HEK293 (cell line): ENCODE measurements around the gene MACROD1.

ENCODE experiments used
- KLF10 ChIP-seq: fragments of 450-650 bp; IDR thresholded peaks from 2 replicates; pipeline ENCODE4 v1.5.1; 2018; ENCODE audit warnings: missing biosample characterization, mild to moderate bottlenecking, missing genetic modification characterization
- MEIS1 ChIP-seq: sonication (generic); formaldehyde crosslinking; IDR thresholded peaks from 2 replicates; pipeline ENCODE4 v1.8.1; 2022; ENCODE audit warnings: missing genetic modification reagents, mild to moderate bottlenecking, borderline replicate concordance
- SCRT2 ChIP-seq: fragments of 450-650 bp; formaldehyde crosslinking; IDR thresholded peaks from 2 replicates; pipeline ENCODE4 v1.5.1; 2016; ENCODE audit warnings: missing biosample characterization, missing genetic modification characterization
- ZBTB1 ChIP-seq: fragments of 450-650 bp; formaldehyde crosslinking; IDR thresholded peaks from 2 replicates; pipeline ENCODE4 v1.5.1; 2016; ENCODE audit warnings: missing biosample characterization, missing genetic modification characterization
- ZNF311 ChIP-seq: fragments of 450-650 bp; formaldehyde crosslinking; IDR thresholded peaks from 2 replicates; pipeline ENCODE4 v1.5.1; 2017; ENCODE audit warnings: missing biosample characterization, missing genetic modification characterization, borderline replicate concordance
- ZNF394 ChIP-seq: fragments of 450-650 bp; formaldehyde crosslinking; IDR thresholded peaks from 2 replicates; pipeline ENCODE4 v1.5.1; 2016; ENCODE audit warnings: missing biosample characterization, missing genetic modification characterization, mild to moderate bottlenecking, moderate library complexity, borderline replicate concordance
- ZNF501 ChIP-seq: fragments of 450-650 bp; formaldehyde crosslinking; IDR thresholded peaks from 2 replicates; pipeline ENCODE4 v1.5.1; 2016; ENCODE audit warnings: missing biosample characterization, missing genetic modification characterization
- ZNF548 ChIP-seq: fragments of 450-650 bp; formaldehyde crosslinking; IDR thresholded peaks from 2 replicates; pipeline ENCODE4 v1.5.1; 2016; ENCODE audit warnings: missing biosample characterization, missing genetic modification characterization
- TF ChIP-seq, protein P1 (sequence below): fragments of 450-650 bp; formaldehyde crosslinking; IDR thresholded peaks from 2 replicates; pipeline ENCODE4 v1.5.1; 2016; ENCODE audit warnings: missing biosample characterization, missing genetic modification characterization
- TF ChIP-seq, protein P2 (sequence below): fragments of 450-650 bp; formaldehyde crosslinking; IDR thresholded peaks from 2 replicates; pipeline ENCODE4 v1.5.1; 2016; ENCODE audit warnings: missing biosample characterization, missing genetic modification characterization

DNA sequence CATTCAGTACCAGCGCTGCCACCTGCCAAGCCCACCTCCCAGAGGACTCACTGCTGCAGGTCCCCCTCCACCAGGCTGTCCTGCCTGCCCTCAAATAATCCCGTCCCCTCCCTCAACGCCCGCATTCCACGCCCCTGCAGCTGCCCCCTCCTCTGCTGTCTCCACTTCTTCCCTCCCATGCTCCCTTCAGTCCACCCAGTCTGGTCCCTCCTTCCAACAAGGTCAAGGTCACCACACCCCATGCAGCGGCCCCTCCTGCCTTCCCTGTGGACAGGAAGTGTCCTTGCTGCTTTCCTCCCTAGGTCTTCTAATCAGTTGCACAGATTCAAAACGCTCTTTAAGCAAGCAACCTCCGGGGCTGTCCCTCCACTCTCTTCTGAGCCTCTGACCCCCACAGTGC lies 12.1 kb downstream of the MACROD1 start:
- no peak for TF ChIP-seq ZNF548 (tag by site-specific recombination)
- TF ChIP-seq, protein P1, sequence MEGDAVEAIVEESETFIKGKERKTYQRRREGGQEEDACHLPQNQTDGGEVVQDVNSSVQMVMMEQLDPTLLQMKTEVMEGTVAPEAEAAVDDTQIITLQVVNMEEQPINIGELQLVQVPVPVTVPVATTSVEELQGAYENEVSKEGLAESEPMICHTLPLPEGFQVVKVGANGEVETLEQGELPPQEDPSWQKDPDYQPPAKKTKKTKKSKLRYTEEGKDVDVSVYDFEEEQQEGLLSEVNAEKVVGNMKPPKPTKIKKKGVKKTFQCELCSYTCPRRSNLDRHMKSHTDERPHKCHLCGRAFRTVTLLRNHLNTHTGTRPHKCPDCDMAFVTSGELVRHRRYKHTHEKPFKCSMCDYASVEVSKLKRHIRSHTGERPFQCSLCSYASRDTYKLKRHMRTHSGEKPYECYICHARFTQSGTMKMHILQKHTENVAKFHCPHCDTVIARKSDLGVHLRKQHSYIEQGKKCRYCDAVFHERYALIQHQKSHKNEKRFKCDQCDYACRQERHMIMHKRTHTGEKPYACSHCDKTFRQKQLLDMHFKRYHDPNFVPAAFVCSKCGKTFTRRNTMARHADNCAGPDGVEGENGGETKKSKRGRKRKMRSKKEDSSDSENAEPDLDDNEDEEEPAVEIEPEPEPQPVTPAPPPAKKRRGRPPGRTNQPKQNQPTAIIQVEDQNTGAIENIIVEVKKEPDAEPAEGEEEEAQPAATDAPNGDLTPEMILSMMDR (tag by site-specific recombination): no peak
- TF ChIP-seq KLF10 (tag by site-specific recombination): no peak
- no peak for TF ChIP-seq MEIS1 (CRISPR knock-in tag)
- TF ChIP-seq, protein P2, sequence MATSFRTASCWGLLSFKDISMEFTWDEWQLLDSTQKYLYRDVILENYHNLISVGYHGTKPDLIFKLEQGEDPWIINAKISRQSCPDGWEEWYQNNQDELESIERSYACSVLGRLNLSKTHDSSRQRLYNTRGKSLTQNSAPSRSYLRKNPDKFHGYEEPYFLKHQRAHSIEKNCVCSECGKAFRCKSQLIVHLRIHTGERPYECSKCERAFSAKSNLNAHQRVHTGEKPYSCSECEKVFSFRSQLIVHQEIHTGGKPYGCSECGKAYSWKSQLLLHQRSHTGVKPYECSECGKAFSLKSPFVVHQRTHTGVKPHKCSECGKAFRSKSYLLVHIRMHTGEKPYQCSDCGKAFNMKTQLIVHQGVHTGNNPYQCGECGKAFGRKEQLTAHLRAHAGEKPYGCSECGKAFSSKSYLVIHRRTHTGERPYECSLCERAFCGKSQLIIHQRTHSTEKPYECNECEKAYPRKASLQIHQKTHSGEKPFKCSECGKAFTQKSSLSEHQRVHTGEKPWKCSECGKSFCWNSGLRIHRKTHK: no peak
- TF ChIP-seq ZBTB1: no peak
- no peak for TF ChIP-seq SCRT2
- TF ChIP-seq ZNF311 (tag by site-specific recombination): no peak
- TF ChIP-seq ZNF394 (tag by site-specific recombination): no peak
- no peak for TF ChIP-seq ZNF501 (tag by site-specific recombination)
